Measurements from ENCODE around the gene PLEKHM1. TPM values are rescaled to one million over a fixed set of nuclear protein-coding genes. Genes with fewer than 3 reads are reported as not detected.
A peak's percentile ranks its signal among the peaks of the same experiment; 100 is the strongest.
"Not testable (repeated sequence)": the region's sequence is repeated elsewhere in the genome, so short reads cannot be mapped to it uniquely, and the experiment has no call there.

Gene PLEKHM1
- polyA plus RNA-seq, 3 donors = 12.8 to 41.5 (median 15.0) TPM

DNA sequence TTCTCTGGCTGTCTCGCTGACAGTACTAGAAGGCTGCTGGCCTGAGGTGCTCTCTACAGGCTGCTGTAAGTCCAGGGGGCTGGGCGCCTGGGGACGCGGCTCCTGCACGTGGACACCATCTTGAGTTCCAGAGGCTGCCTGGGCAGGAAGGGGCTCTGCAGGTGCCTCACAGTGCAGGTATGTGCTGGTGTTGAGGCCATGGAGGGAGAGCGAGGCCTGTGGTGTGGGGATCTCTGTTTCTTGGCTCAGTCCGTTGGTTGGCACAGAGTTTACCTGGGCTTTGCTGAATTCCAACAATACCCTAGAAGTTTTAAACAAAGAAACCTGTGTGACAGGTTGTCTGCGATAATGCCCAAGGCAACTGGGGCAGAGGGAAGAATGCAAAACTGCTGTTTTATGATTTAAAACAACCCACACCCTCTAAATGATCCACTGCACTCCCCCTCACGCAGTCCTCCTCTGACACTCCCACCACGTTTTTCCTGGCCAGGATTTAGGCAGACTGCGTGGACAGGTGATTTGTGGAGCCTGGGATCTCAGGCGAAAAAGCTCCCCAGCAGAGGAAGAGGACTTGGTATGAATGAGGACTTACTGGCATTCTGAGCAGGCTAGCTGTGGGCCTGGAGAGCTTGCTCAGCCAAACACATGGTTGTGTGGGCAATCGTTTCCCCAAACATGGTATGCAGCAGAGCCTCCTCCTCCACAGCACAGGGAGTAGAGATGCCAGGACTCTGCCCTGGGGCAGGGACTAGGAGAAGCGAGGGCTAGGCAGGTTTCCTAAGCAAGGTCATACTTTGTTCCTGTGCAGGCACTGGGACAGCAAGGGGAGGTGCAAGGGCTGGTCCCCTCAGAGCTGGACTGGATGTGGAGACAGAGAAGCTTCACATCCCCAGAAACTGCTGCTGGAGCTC is 22.0 kb downstream of the PLEKHM1 start:
- H3K4me3 ChIP-seq (replicated peaks in 1 of 3; ENCODE audit: low read depth in 2 of 3, low read length in 3 of 3); H2AFZ ChIP-seq (ENCODE audit: insufficient read depth, low read depth, low read length, poor library complexity, severe bottlenecking); H3K4me3 Mint-ChIP-seq; H3K9ac ChIP-seq (ENCODE audit: insufficient read depth, low read length, poor library complexity, severe bottlenecking); H3K27me3 ChIP-seq (ENCODE audit: control insufficient read depth in 2 of 2, insufficient read depth in 2 of 2, low read length in 2 of 2); intact Hi-C loops (cut with micrococcal nuclease); DNase-seq; H3K4me2 ChIP-seq (replicated peaks; ENCODE audit: extremely low read depth, low read length, poor library complexity, severe bottlenecking); H3K27me3 Mint-ChIP-seq (ENCODE audit: low read depth in 3 of 3); H3K4me1 Mint-ChIP-seq; H3K79me2 ChIP-seq (ENCODE audit: insufficient read depth, low read length); H3K27ac ChIP-seq (ENCODE audit: low read depth in 1 of 2, low read length in 2 of 2); H3K9me3 ChIP-seq (replicated peaks in 1 of 2; ENCODE audit: control insufficient read depth in 1 of 2, insufficient read depth in 1 of 2, low read length in 2 of 2); H3K9me3 Mint-ChIP-seq; H3K4me1 ChIP-seq (ENCODE audit: control insufficient read depth in 1 of 2, insufficient read depth in 2 of 2, low read length in 2 of 2): not testable (repeated sequence)
- Mint-ChIP-seq H3K36me3 (peaks cover 39 to 68% of the 10 kb centered on the region in 2 donors), H3K27ac (peak overlapping the region in 1 of 7 donors; percentile 63)
- Histone ChIP-seq H3K36me3 (replicated peaks in 1 of 2; ENCODE audit: control insufficient read depth in 1 of 2, insufficient read depth in 2 of 2, low read length in 2 of 2) (peaks cover 31 to 61% of the 10 kb centered on the region in 2 donors), H4K20me1 (ENCODE audit: insufficient read depth, low read length) (peaks cover 46% of the 10 kb centered on the region)
- WGBS (ENCODE audit: insufficient coverage) = no CpG with 5 or more reads among the region's 14 CpGs

DNA sequence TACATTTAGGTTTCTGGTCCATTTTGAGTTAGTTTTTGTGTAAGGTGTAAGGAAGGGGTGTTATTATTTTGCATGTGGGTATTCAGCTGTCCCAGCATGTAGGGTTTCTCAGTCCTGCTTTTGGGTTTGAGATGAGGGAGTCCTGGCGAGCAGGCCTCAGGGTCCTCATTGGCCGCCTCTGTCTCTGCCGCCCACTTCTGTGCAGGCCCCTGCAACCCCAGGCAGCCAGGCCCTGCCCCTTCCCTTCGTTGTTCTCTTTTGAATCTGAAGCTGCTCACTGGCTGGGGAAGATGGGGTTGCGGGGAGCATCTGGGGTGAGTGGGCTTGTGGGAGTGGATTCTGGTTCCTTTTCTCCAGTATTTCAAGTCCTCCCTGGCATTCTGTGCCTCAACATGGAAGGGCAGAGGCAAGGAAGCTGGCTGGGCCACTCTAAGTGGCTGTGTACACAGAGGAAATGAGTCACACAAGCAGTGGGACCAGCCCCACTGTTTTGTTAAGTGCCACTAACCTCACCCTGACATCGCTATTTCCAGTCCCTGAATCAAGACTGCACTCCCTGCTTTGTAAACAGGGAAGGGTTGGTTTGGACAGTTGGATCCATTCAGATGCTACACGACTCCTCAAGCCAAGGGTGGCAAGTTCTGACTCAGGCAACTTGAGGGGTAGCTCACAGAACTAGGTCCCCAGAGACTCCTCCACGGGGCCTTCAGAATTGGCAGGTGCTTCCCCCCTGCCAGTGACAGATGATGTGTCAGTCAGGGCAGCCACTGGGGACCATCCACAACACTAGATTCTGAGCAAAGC is 28.8 kb downstream of the PLEKHM1 start:
- H3K27ac ChIP-seq (ENCODE audit: low read depth in 1 of 2, low read length in 2 of 2) = peak overlapping the region; percentile 28 to 65
- H3K4me3 Mint-ChIP-seq = not testable (repeated sequence)

DNA sequence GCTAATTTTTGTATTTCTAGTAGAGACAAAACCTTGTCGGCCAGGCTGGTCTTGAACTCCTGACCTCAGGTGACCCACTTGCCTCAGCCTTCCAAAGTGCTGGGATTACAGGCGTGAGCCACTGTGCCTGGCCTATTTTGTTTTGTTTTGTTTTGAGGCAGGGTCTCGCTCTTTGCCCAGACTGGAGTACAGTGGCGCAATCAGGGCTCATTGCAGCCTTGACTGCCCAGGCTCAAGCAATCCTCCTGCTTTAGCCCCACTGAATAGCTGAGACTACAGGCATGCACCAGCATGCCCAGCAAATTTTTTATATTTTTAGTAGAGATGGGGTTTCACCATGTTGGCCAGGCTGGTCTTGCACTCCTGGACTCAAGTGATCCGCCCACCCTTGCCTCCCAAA is 30.1 kb downstream of the PLEKHM1 start:
- not testable (repeated sequence) for H3K27me3 Mint-ChIP-seq (ENCODE audit: low read depth in 3 of 3)

More for the DNA sequence above, 28.8 kb downstream of the PLEKHM1 start:
- H3K9me3 Mint-ChIP-seq; H3K4me2 ChIP-seq (replicated peaks; ENCODE audit: extremely low read depth, low read length, poor library complexity, severe bottlenecking); H3K27me3 ChIP-seq (ENCODE audit: control insufficient read depth in 2 of 2, insufficient read depth in 2 of 2, low read length in 2 of 2); H3K27me3 Mint-ChIP-seq (ENCODE audit: low read depth in 3 of 3); intact Hi-C loops (cut with micrococcal nuclease); H3K79me2 ChIP-seq (ENCODE audit: insufficient read depth, low read length); H2AFZ ChIP-seq (ENCODE audit: insufficient read depth, low read depth, low read length, poor library complexity, severe bottlenecking); H3K4me3 ChIP-seq (replicated peaks in 1 of 3; ENCODE audit: low read depth in 2 of 3, low read length in 3 of 3); H3K9ac ChIP-seq (ENCODE audit: insufficient read depth, low read length, poor library complexity, severe bottlenecking); H3K9me3 ChIP-seq (replicated peaks in 1 of 2; ENCODE audit: control insufficient read depth in 1 of 2, insufficient read depth in 1 of 2, low read length in 2 of 2): not testable (repeated sequence)
- Histone ChIP-seq H3K36me3 (replicated peaks in 1 of 2; ENCODE audit: control insufficient read depth in 1 of 2, insufficient read depth in 2 of 2, low read length in 2 of 2) (peaks cover 6 to 29% of the 10 kb centered on the region in 2 donors), H4K20me1 (ENCODE audit: insufficient read depth, low read length) (peaks cover 19% of the 10 kb centered on the region), H3K4me1 (ENCODE audit: control insufficient read depth in 1 of 2, insufficient read depth in 2 of 2, low read length in 2 of 2) (peaks cover 15 to 19% of the 10 kb centered on the region in 2 donors)
- peak; percentile 55 to 81 (median 78) for DNase-seq
- Mint-ChIP-seq H3K27ac (peak overlapping the region; percentile 53 to 81 (median 77)), H3K36me3 (peaks cover 34 to 56% of the 10 kb centered on the region in 2 donors), H3K4me1 (peaks cover 24% of the 10 kb centered on the region)
- no CpG with 5 or more reads among the region's 8 CpGs for WGBS (ENCODE audit: insufficient coverage)

DNA sequence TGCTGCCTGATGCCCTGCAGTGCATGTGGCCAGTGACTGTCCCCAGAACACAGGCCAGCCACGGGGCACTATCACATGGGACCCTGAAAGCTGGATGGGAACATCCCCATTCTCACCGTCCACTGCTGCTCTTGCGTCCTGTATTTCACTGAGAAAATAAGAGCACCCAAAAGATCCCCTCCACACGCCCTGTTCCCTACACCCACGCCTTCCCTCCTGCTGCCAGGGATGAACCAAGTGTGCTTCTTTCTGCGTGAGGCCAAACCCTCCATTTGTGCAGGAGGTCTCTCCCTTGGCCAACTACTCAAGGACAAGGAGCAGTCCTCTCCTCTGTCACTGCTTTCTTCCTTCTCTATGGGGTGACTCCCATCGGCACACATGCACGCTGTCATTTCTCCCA is 36.2 kb downstream of the PLEKHM1 start:
- H3K9me3 Mint-ChIP-seq; H3K4me1 Mint-ChIP-seq; H3K4me2 ChIP-seq (replicated peaks; ENCODE audit: extremely low read depth, low read length, poor library complexity, severe bottlenecking); DNase-seq; H3K9me3 ChIP-seq (replicated peaks in 1 of 2; ENCODE audit: control insufficient read depth in 1 of 2, insufficient read depth in 1 of 2, low read length in 2 of 2); H3K4me3 ChIP-seq (replicated peaks in 1 of 3; ENCODE audit: low read depth in 2 of 3, low read length in 3 of 3); intact Hi-C loops (cut with micrococcal nuclease); H3K27me3 ChIP-seq (ENCODE audit: control insufficient read depth in 2 of 2, insufficient read depth in 2 of 2, low read length in 2 of 2); H2AFZ ChIP-seq (ENCODE audit: insufficient read depth, low read depth, low read length, poor library complexity, severe bottlenecking); H3K27me3 Mint-ChIP-seq (ENCODE audit: low read depth in 3 of 3); H3K79me2 ChIP-seq (ENCODE audit: insufficient read depth, low read length); H3K4me1 ChIP-seq (ENCODE audit: control insufficient read depth in 1 of 2, insufficient read depth in 2 of 2, low read length in 2 of 2); H3K27ac ChIP-seq (ENCODE audit: low read depth in 1 of 2, low read length in 2 of 2); H3K9ac ChIP-seq (ENCODE audit: insufficient read depth, low read length, poor library complexity, severe bottlenecking): not testable (repeated sequence)
- peaks cover 32% of the 10 kb centered on the region for H4K20me1 ChIP-seq (ENCODE audit: insufficient read depth, low read length)
- H3K4me3 Mint-ChIP-seq = peak overlapping the region in 1 of 2 donors; percentile 24
- peaks cover 50 to 61% of the 10 kb centered on the region in 2 donors for H3K36me3 ChIP-seq (replicated peaks in 1 of 2; ENCODE audit: control insufficient read depth in 1 of 2, insufficient read depth in 2 of 2, low read length in 2 of 2)
- peak overlapping the region in 2 of 7 donors; percentile 7 to 56 for H3K27ac Mint-ChIP-seq
- 96% methylated on average over 4 of the region's 8 CpGs for WGBS (ENCODE audit: insufficient coverage)
- peaks cover 49 to 72% of the 10 kb centered on the region in 2 donors for H3K36me3 Mint-ChIP-seq

More for the DNA sequence above, 30.1 kb downstream of the PLEKHM1 start:
- intact Hi-C loops (cut with micrococcal nuclease); H2AFZ ChIP-seq (ENCODE audit: insufficient read depth, low read depth, low read length, poor library complexity, severe bottlenecking); H3K27ac ChIP-seq (ENCODE audit: low read depth in 1 of 2, low read length in 2 of 2); H3K4me2 ChIP-seq (replicated peaks; ENCODE audit: extremely low read depth, low read length, poor library complexity, severe bottlenecking); DNase-seq; H3K4me3 Mint-ChIP-seq; H3K4me3 ChIP-seq (replicated peaks in 1 of 3; ENCODE audit: low read depth in 2 of 3, low read length in 3 of 3); H3K9me3 ChIP-seq (replicated peaks in 1 of 2; ENCODE audit: control insufficient read depth in 1 of 2, insufficient read depth in 1 of 2, low read length in 2 of 2); H3K27me3 ChIP-seq (ENCODE audit: control insufficient read depth in 2 of 2, insufficient read depth in 2 of 2, low read length in 2 of 2); H3K9ac ChIP-seq (ENCODE audit: insufficient read depth, low read length, poor library complexity, severe bottlenecking); H3K79me2 ChIP-seq (ENCODE audit: insufficient read depth, low read length); H3K9me3 Mint-ChIP-seq: not testable (repeated sequence)
- H3K36me3 Mint-ChIP-seq = peaks cover 42 to 62% of the 10 kb centered on the region in 2 donors
- WGBS (ENCODE audit: insufficient coverage) = no CpG with 5 or more reads among the region's 5 CpGs
- H3K27ac Mint-ChIP-seq = peak overlapping the region in 1 of 7 donors; percentile 53
- Histone ChIP-seq H3K4me1 (ENCODE audit: control insufficient read depth in 1 of 2, insufficient read depth in 2 of 2, low read length in 2 of 2) (peaks cover 15 to 19% of the 10 kb centered on the region in 2 donors), H4K20me1 (ENCODE audit: insufficient read depth, low read length) (peaks cover 13% of the 10 kb centered on the region), H3K36me3 (replicated peaks in 1 of 2; ENCODE audit: control insufficient read depth in 1 of 2, insufficient read depth in 2 of 2, low read length in 2 of 2) (peaks cover 8 to 34% of the 10 kb centered on the region in 2 donors)
- peaks cover 24% of the 10 kb centered on the region for H3K4me1 Mint-ChIP-seq

Measured in CD14-positive monocyte (primary cell).